Hepatocyte (in vitro differentiated cells): ENCODE data around the gene TBXAS1.

Source experiments
- EZH2 ChIP-seq: fragments of 200-600 bp; sonication (generic); IDR thresholded peaks from 2 replicates; pipeline ENCODE4 v1.6.1; 2016; ENCODE audit warnings: antibody characterized with exemption, mild to moderate bottlenecking, borderline replicate concordance
- EZH2phosphoT487 ChIP-seq: fragments of 200-600 bp; sonication (generic); IDR thresholded peaks from one replicate; pipeline ENCODE4 v1.6.1; 2018; ENCODE audit warnings: antibody characterized with exemption, mild to moderate bottlenecking, low read depth, moderate library complexity; ENCODE audit not compliant: unreplicated experiment, severe bottlenecking
- TF ChIP-seq, protein P1 (sequence below): fragments of 200-600 bp; sonication (generic); IDR thresholded peaks from 2 replicates; pipeline ENCODE4 v1.5.1; 2016; ENCODE audit warnings: antibody characterized with exemption, mild to moderate bottlenecking; ENCODE audit not compliant: poor library complexity

GRCh38 chr7:139918480-139918879 is 89.4 kb downstream of the TBXAS1 start:
- TF ChIP-seq EZH2 (no peak), EZH2phosphoT487 (no peak)
- TF ChIP-seq, protein P1, sequence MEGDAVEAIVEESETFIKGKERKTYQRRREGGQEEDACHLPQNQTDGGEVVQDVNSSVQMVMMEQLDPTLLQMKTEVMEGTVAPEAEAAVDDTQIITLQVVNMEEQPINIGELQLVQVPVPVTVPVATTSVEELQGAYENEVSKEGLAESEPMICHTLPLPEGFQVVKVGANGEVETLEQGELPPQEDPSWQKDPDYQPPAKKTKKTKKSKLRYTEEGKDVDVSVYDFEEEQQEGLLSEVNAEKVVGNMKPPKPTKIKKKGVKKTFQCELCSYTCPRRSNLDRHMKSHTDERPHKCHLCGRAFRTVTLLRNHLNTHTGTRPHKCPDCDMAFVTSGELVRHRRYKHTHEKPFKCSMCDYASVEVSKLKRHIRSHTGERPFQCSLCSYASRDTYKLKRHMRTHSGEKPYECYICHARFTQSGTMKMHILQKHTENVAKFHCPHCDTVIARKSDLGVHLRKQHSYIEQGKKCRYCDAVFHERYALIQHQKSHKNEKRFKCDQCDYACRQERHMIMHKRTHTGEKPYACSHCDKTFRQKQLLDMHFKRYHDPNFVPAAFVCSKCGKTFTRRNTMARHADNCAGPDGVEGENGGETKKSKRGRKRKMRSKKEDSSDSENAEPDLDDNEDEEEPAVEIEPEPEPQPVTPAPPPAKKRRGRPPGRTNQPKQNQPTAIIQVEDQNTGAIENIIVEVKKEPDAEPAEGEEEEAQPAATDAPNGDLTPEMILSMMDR: no peak
